ENCODE measurements around the gene BEST3. TPM values are rescaled to one million over a fixed set of nuclear protein-coding genes. Genes with fewer than 3 reads are reported as not detected.

The BEST3 gene
- total and polyA plus RNA-seq, 7 experiments from 2014 or later, result not detected

- Mint-ChIP-seq H3K27me3 (peaks cover 13 to 48% (median 26%) of the 10 kb centered on the region in 5 donors), H3K4me3 (no peak overlapping the region), H3K9me3 (peaks cover 0 to 2% (median 0%) of the 10 kb centered on the region in 11 donors), H3K36me3 (no peaks in the 10 kb centered on the region), H3K27ac (no peak overlapping the region), H3K4me1 (no peaks in the 10 kb centered on the region)
- no peaks in the 10 kb centered on the region for H3K4me1 ChIP-seq (ENCODE audit: control insufficient read depth in 2 of 2, insufficient read depth in 2 of 2, low read length in 2 of 2)
- POLR2A ChIA-PET, result no interaction called here
- ATAC-seq (no peak), DNase-seq (no peak)
- no peak overlapping the region for H3K27ac ChIP-seq (ENCODE audit: low read depth, low read length)
- intact Hi-C loops (cut with micrococcal nuclease), result no loop called here
- H3K36me3 ChIP-seq (ENCODE audit: control insufficient read depth in 2 of 3, insufficient read depth in 3 of 3, low read length in 3 of 3), result no peaks in the 10 kb centered on the region
- CTCF ChIA-PET, result no interaction called here
- H3K4me3 ChIP-seq (ENCODE audit: low read length), result no peak overlapping the region
- no peaks in the 10 kb centered on the region for H3K9me3 ChIP-seq (ENCODE audit: control insufficient read depth in 2 of 3, low read length in 3 of 3)
- H3K27me3 ChIP-seq (ENCODE audit: control insufficient read depth in 2 of 2, insufficient read depth in 2 of 2, low read length in 2 of 2), result no peaks in the 10 kb centered on the region
Observed at GRCh38 chr12:69708649-69709048, 9.5 kb upstream of the BEST3 start.

DNA sequence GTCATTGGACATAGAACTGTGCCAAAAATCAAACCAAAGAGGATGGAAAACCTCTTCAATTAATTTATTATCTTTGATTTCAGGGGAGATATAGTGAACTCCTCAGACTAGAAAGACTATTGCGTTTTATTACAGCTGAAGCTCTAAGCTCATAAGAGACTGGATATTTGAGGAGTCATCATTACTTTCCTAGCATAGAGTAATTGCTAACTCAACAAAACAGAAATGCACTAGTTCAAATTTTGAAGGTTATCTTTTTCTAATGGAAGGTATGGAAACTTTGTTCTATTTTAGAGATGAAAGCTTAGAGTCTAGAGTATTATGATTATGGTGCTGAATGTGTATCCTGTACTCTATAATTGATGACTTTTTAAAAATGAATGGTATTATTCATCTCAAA, 5.3 kb upstream of the BEST3 start:
- H3K27ac ChIP-seq (ENCODE audit: low read depth, low read length), result no peak overlapping the region
- H3K27me3 Mint-ChIP-seq, result peaks cover 8 to 43% (median 28%) of the 10 kb centered on the region in 5 donors
- ATAC-seq, result no peak
- no peak overlapping the region for H3K27ac Mint-ChIP-seq
- intact Hi-C loops (cut with micrococcal nuclease), result no loop called here
- no peaks in the 10 kb centered on the region for H3K27me3 ChIP-seq (ENCODE audit: control insufficient read depth in 2 of 2, insufficient read depth in 2 of 2, low read length in 2 of 2)
- no peaks in the 10 kb centered on the region for H3K36me3 Mint-ChIP-seq
- ChIA-PET POLR2A (no interaction called here), CTCF (no interaction called here)
- no peaks in the 10 kb centered on the region for H3K36me3 ChIP-seq (ENCODE audit: control insufficient read depth in 2 of 3, insufficient read depth in 3 of 3, low read length in 3 of 3)
- H3K4me1 Mint-ChIP-seq, result no peaks in the 10 kb centered on the region
- H3K9me3 ChIP-seq (ENCODE audit: control insufficient read depth in 2 of 3, low read length in 3 of 3), result no peaks in the 10 kb centered on the region
- H3K9me3 Mint-ChIP-seq, result peaks cover 0 to 2% (median 0%) of the 10 kb centered on the region in 11 donors
- H3K4me3 ChIP-seq (ENCODE audit: low read length), result no peak overlapping the region
- DNase-seq, result no peak
- no peaks in the 10 kb centered on the region for H3K4me1 ChIP-seq (ENCODE audit: control insufficient read depth in 2 of 2, insufficient read depth in 2 of 2, low read length in 2 of 2)
- no peak overlapping the region for H3K4me3 Mint-ChIP-seq

- no peak overlapping the region for H3K27ac Mint-ChIP-seq
- H3K27me3 Mint-ChIP-seq, result peaks cover 13 to 36% (median 22%) of the 10 kb centered on the region in 5 donors
- Histone ChIP-seq H3K36me3 (ENCODE audit: control insufficient read depth in 2 of 3, insufficient read depth in 3 of 3, low read length in 3 of 3) (no peaks in the 10 kb centered on the region), H3K27ac (ENCODE audit: low read depth, low read length) (no peak overlapping the region), H3K27me3 (ENCODE audit: control insufficient read depth in 2 of 2, insufficient read depth in 2 of 2, low read length in 2 of 2) (no peaks in the 10 kb centered on the region), H3K4me1 (ENCODE audit: control insufficient read depth in 2 of 2, insufficient read depth in 2 of 2, low read length in 2 of 2) (no peaks in the 10 kb centered on the region), H3K9me3 (ENCODE audit: control insufficient read depth in 2 of 3, low read length in 3 of 3) (no peaks in the 10 kb centered on the region), H3K4me3 (ENCODE audit: low read length) (no peak overlapping the region)
- ATAC-seq (no peak), DNase-seq (no peak)
- H3K36me3 Mint-ChIP-seq, result no peaks in the 10 kb centered on the region
- CTCF ChIA-PET, result no interaction called here
- H3K4me3 Mint-ChIP-seq, result no peak overlapping the region
- no peaks in the 10 kb centered on the region for H3K9me3 Mint-ChIP-seq
- H3K4me1 Mint-ChIP-seq, result no peaks in the 10 kb centered on the region
- intact Hi-C loops (cut with micrococcal nuclease), result no loop called here
- POLR2A ChIA-PET, result no interaction called here
Observed at GRCh38 chr12:69703146-69703642, 4.1 kb upstream of the BEST3 start.

DNA sequence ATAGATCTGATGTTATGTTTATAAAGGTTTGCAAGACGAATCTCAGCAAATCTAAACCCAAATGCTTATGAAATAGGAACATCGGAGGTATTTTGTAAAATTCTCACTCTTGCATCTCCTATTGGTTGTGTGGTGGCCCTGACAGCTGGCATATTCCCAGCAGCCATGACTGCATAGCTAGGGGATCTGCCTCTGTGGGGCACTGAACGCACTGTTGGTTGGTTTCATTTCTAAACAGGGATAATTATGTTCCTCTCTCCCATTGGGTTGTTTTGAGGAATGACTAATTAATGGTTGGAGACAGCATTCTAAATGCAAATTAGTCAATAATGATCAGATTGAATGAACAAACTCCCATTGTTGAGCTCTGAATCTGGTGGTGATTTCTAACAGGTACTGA, 2.7 kb upstream of the BEST3 start:
- ATAC-seq, result no peak
- Mint-ChIP-seq H3K4me3 (no peak overlapping the region), H3K9me3 (no peaks in the 10 kb centered on the region), H3K4me1 (no peaks in the 10 kb centered on the region), H3K27ac (no peak overlapping the region), H3K36me3 (no peaks in the 10 kb centered on the region), H3K27me3 (peaks cover 11 to 30% (median 20%) of the 10 kb centered on the region in 5 donors)
- DNase-seq, result no peak
- H3K27ac ChIP-seq (ENCODE audit: low read depth, low read length), result no peak overlapping the region
- no peaks in the 10 kb centered on the region for H3K4me1 ChIP-seq (ENCODE audit: control insufficient read depth in 2 of 2, insufficient read depth in 2 of 2, low read length in 2 of 2)
- H3K27me3 ChIP-seq (ENCODE audit: control insufficient read depth in 2 of 2, insufficient read depth in 2 of 2, low read length in 2 of 2), result no peaks in the 10 kb centered on the region
- intact Hi-C loops (cut with micrococcal nuclease), result no loop called here
- H3K4me3 ChIP-seq (ENCODE audit: low read length), result no peak overlapping the region
- H3K9me3 ChIP-seq (ENCODE audit: control insufficient read depth in 2 of 3, low read length in 3 of 3), result no peaks in the 10 kb centered on the region
- POLR2A ChIA-PET, result no interaction called here
- CTCF ChIA-PET, result no interaction called here
- H3K36me3 ChIP-seq (ENCODE audit: control insufficient read depth in 2 of 3, insufficient read depth in 3 of 3, low read length in 3 of 3), result no peaks in the 10 kb centered on the region

- H3K9me3 ChIP-seq (ENCODE audit: control insufficient read depth in 2 of 3, low read length in 3 of 3), result no peaks in the 10 kb centered on the region
- ChIA-PET CTCF (no interaction called here), POLR2A (no interaction called here)
- H3K4me3 ChIP-seq (ENCODE audit: low read length), result no peak overlapping the region
- Mint-ChIP-seq H3K36me3 (no peaks in the 10 kb centered on the region), H3K27ac (no peak overlapping the region), H3K27me3 (peaks cover 7 to 22% (median 17%) of the 10 kb centered on the region in 5 donors), H3K4me1 (no peaks in the 10 kb centered on the region), H3K9me3 (no peaks in the 10 kb centered on the region), H3K4me3 (no peak overlapping the region)
- ATAC-seq (no peak), DNase-seq (no peak)
- no peak overlapping the region for H3K27ac ChIP-seq (ENCODE audit: low read depth, low read length)
- no peaks in the 10 kb centered on the region for H3K36me3 ChIP-seq (ENCODE audit: control insufficient read depth in 2 of 3, insufficient read depth in 3 of 3, low read length in 3 of 3)
- no peaks in the 10 kb centered on the region for H3K27me3 ChIP-seq (ENCODE audit: control insufficient read depth in 2 of 2, insufficient read depth in 2 of 2, low read length in 2 of 2)
- intact Hi-C loops (cut with micrococcal nuclease), result no loop called here
- no peaks in the 10 kb centered on the region for H3K4me1 ChIP-seq (ENCODE audit: control insufficient read depth in 2 of 2, insufficient read depth in 2 of 2, low read length in 2 of 2)
Observed at GRCh38 chr12:69698054-69698453, 1.0 kb downstream of the BEST3 start.

GRCh38 chr12:69694123-69694522, 5.0 kb downstream of the BEST3 start:
- Histone ChIP-seq H3K9me3 (ENCODE audit: control insufficient read depth in 2 of 3, low read length in 3 of 3) (no peaks in the 10 kb centered on the region), H3K4me1 (ENCODE audit: control insufficient read depth in 2 of 2, insufficient read depth in 2 of 2, low read length in 2 of 2) (no peaks in the 10 kb centered on the region), H3K4me3 (ENCODE audit: low read length) (no peak overlapping the region), H3K27ac (ENCODE audit: low read depth, low read length) (no peak overlapping the region), H3K36me3 (ENCODE audit: control insufficient read depth in 2 of 3, insufficient read depth in 3 of 3, low read length in 3 of 3) (no peaks in the 10 kb centered on the region), H3K27me3 (ENCODE audit: control insufficient read depth in 2 of 2, insufficient read depth in 2 of 2, low read length in 2 of 2) (no peaks in the 10 kb centered on the region)
- no peak for ATAC-seq
- Mint-ChIP-seq H3K9me3 (no peaks in the 10 kb centered on the region), H3K4me1 (peaks cover 0 to 3% (median 0%) of the 10 kb centered on the region in 7 donors), H3K4me3 (no peak overlapping the region), H3K27ac (no peak overlapping the region), H3K36me3 (no peaks in the 10 kb centered on the region), H3K27me3 (peaks cover 7 to 29% (median 14%) of the 10 kb centered on the region in 5 donors)
- ChIA-PET CTCF (no interaction called here), POLR2A (no interaction called here)
- intact Hi-C loops (cut with micrococcal nuclease), result no loop called here
- no peak for DNase-seq

GRCh38 chr12:69689638-69690037, 9.5 kb downstream of the BEST3 start:
- POLR2A ChIA-PET, result no interaction called here
- CTCF ChIA-PET, result no interaction called here
- H3K36me3 Mint-ChIP-seq, result no peaks in the 10 kb centered on the region
- H3K9me3 Mint-ChIP-seq, result no peaks in the 10 kb centered on the region
- DNase-seq (no peak), ATAC-seq (no peak)
- intact Hi-C loops (cut with micrococcal nuclease), result no loop called here
- Histone ChIP-seq H3K9me3 (ENCODE audit: control insufficient read depth in 2 of 3, low read length in 3 of 3) (no peaks in the 10 kb centered on the region), H3K27ac (ENCODE audit: low read depth, low read length) (no peak overlapping the region), H3K27me3 (ENCODE audit: control insufficient read depth in 2 of 2, insufficient read depth in 2 of 2, low read length in 2 of 2) (no peaks in the 10 kb centered on the region), H3K4me3 (ENCODE audit: low read length) (no peak overlapping the region), H3K4me1 (ENCODE audit: control insufficient read depth in 2 of 2, insufficient read depth in 2 of 2, low read length in 2 of 2) (no peaks in the 10 kb centered on the region), H3K36me3 (ENCODE audit: control insufficient read depth in 2 of 3, insufficient read depth in 3 of 3, low read length in 3 of 3) (no peaks in the 10 kb centered on the region)
- peak overlapping the region in 1 of 9 donors; percentile 5 for H3K27ac Mint-ChIP-seq
- no peak overlapping the region for H3K4me3 Mint-ChIP-seq
- peaks cover 0 to 5% (median 0%) of the 10 kb centered on the region in 7 donors for H3K4me1 Mint-ChIP-seq
- H3K27me3 Mint-ChIP-seq, result peaks cover 10 to 33% (median 14%) of the 10 kb centered on the region in 5 donors
